Activated gamma-delta T cell treated with anti-CD3 and anti-CD28 coated beads, Interleukin-2, amount 50 U/mL, for 16 hours (primary cell): Measurements from ENCODE around the gene NEGR1.

Experiments
- DNase-seq: peaks from one replicate; pipeline ENCODE4 v3.0.0-alpha.2; 2020; ENCODE audit warnings: low read depth

Gene NEGR1

GRCh38 chr1:71351438-71351837 lies 930.9 kb downstream of the NEGR1 start:
- no peak for DNase-seq

GRCh38 chr1:71350805-71351204 lies 931.5 kb downstream of the NEGR1 start:
- no peak for DNase-seq

DNA sequence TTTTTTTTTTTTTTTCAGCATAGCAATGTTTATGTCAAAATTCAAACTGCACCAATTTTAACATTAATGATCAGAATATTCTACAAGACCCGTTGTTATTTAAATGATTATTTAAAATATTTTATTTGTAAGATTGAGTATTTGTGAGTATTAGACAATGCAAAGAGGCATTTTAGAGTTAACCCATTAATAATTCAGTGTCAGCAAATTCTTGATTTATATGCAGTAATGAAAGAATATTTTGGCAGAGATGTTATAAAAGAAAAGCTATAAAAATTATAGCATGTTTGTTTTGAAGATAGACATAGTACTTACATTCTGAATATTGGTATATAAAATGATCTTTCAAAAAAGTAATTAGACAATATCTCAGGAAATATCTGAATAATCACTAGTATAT lies 932.0 kb downstream of the NEGR1 start:
- DNase-seq, result no peak
